GM23338 (cell line): Measurements from ENCODE around the gene TPST1. TPM values are rescaled to one million over a fixed set of nuclear protein-coding genes. Genes with fewer than 3 reads are reported as not detected.

ENCODE experiments used
- ATAC-seq: fragments of 200-7000 bp; cut with Tn5 transposase; 3 replicates; pipeline ENCODE4 v1.9.1; 2020
- DNase-seq: peaks from one replicate; pipeline ENCODE4 v3.0.0-alpha.2; 2015; ENCODE audit warnings: low spot score
- H2AFZ ChIP-seq: fragments of 200-600 bp; sonication (generic); 2 replicates; pipeline ENCODE4 v1.8.0; 2016; ENCODE audit warnings: antibody characterized with exemption, mild to moderate bottlenecking, moderate library complexity
- H3F3A ChIP-seq: fragments of 200-600 bp; sonication (generic); replicated peaks from 2 replicates; pipeline ENCODE4 v1.8.0; 2017; ENCODE audit warnings: antibody characterized with exemption, mixed run types, low read depth
- H3K27ac ChIP-seq: fragments of 200-600 bp; sonication (generic); 2 replicates; pipeline ENCODE4 v1.6.1; 2016; ENCODE audit warnings: low read depth
- H3K27me3 ChIP-seq: fragments of 200-600 bp; sonication (generic); 2 replicates; pipeline ENCODE4 v1.8.0; 2016; ENCODE audit warnings: mild to moderate bottlenecking, mixed run types, moderate library complexity; ENCODE audit not compliant: insufficient read depth
- H3K36me3 ChIP-seq: fragments of 200-600 bp; sonication (generic); 2 replicates; pipeline ENCODE4 v1.8.0; 2016; ENCODE audit warnings: mild to moderate bottlenecking; ENCODE audit not compliant: insufficient read depth
- H3K4me1 ChIP-seq: fragments of 200-600 bp; sonication (generic); 2 replicates; pipeline ENCODE4 v1.8.0; 2016; ENCODE audit warnings: mild to moderate bottlenecking, moderate library complexity; ENCODE audit not compliant: insufficient read depth
- H3K4me2 ChIP-seq: fragments of 200-600 bp; sonication (generic); 2 replicates; pipeline ENCODE4 v1.7.1; 2017; ENCODE audit warnings: mixed run types
- H3K4me3 ChIP-seq: fragments of 200-600 bp; sonication (generic); 2 replicates; pipeline ENCODE4 v1.6.1; 2016; ENCODE audit warnings: mixed run types
- H3K79me2 ChIP-seq: fragments of 200-600 bp; sonication (generic); replicated peaks from 2 replicates; pipeline ENCODE4 v1.8.0; 2017; ENCODE audit warnings: mild to moderate bottlenecking; ENCODE audit not compliant: insufficient read depth
- H3K9me2 ChIP-seq: fragments of 200-600 bp; sonication (generic); 2 replicates; pipeline ENCODE4 v1.8.0; 2017; ENCODE audit not compliant: insufficient read depth
- H4K20me1 ChIP-seq: fragments of 200-600 bp; sonication (generic); replicated peaks from 2 replicates; pipeline ENCODE4 v1.8.0; 2017; ENCODE audit warnings: mild to moderate bottlenecking; ENCODE audit not compliant: insufficient read depth
- H3K27ac Mint-ChIP-seq: 2 replicates; pipeline ENCODE4 v1.8.0; 2020; ENCODE audit warnings: inconsistent platforms, mild to moderate bottlenecking, moderate library complexity, mixed read lengths
- H3K27me3 Mint-ChIP-seq: 3 replicates; pipeline ENCODE4 v1.8.0; 2022; ENCODE audit warnings: low read depth, mild to moderate bottlenecking, moderate library complexity, mixed read lengths, inconsistent platforms; ENCODE audit not compliant: insufficient read depth, poor library complexity
- H3K36me3 Mint-ChIP-seq: 3 replicates; pipeline ENCODE4 v1.8.0; 2021; ENCODE audit warnings: low read depth, mild to moderate bottlenecking, inconsistent platforms, moderate library complexity, mixed read lengths
- H3K4me1 Mint-ChIP-seq: 3 replicates; pipeline ENCODE4 v1.8.0; 2020; ENCODE audit warnings: mild to moderate bottlenecking, inconsistent platforms, mixed read lengths
- H3K4me3 Mint-ChIP-seq: 3 replicates; pipeline ENCODE4 v1.8.0; 2021; ENCODE audit warnings: moderate library complexity, mild to moderate bottlenecking, inconsistent platforms, mixed read lengths
- H3K9me3 Mint-ChIP-seq: 3 replicates; pipeline ENCODE4 v1.8.0; 2020; ENCODE audit warnings: moderate library complexity, mild to moderate bottlenecking, inconsistent platforms, mixed read lengths
- CTCF ChIP-seq, 2 experiments: fragments of 200-600 bp in 1 of 2; sonication (generic) in 1 of 2; conservative IDR thresholded peaks; 2 replicates each; pipeline versions ENCODE4 v1.5.1 to v1.6.1; 2016 to 2017; ENCODE audit warnings: antibody characterized with exemption in 2 of 2, low read depth in 2 of 2, mild to moderate bottlenecking in 2 of 2, moderate library complexity in 1 of 2
- ETS1 ChIP-seq: IDR thresholded peaks from 2 replicates; pipeline ENCODE4 v1.6.1; 2016; ENCODE audit warnings: antibody characterized with exemption
- EZH2 ChIP-seq: fragments of 200-600 bp; sonication (generic); IDR thresholded peaks from one replicate; pipeline ENCODE4 v1.8.0; 2017; ENCODE audit warnings: antibody characterized with exemption, mild to moderate bottlenecking, low read depth; ENCODE audit not compliant: unreplicated experiment
- EZH2phosphoT487 ChIP-seq: fragments of 200-600 bp; sonication (generic); IDR thresholded peaks from one replicate; pipeline ENCODE4 v1.8.1; 2018; ENCODE audit warnings: antibody characterized with exemption; ENCODE audit not compliant: unreplicated experiment
- JUNB ChIP-seq: IDR thresholded peaks from one replicate; pipeline ENCODE4 v1.6.1; 2016; ENCODE audit warnings: antibody characterized with exemption; ENCODE audit not compliant: unreplicated experiment
- NANOG ChIP-seq: IDR thresholded peaks from 2 replicates; pipeline ENCODE4 v1.6.1; 2016; ENCODE audit warnings: antibody characterized with exemption, borderline replicate concordance
- POLR2AphosphoS5 ChIP-seq: IDR thresholded peaks from 2 replicates; pipeline ENCODE4 v1.6.1; 2016; ENCODE audit warnings: antibody characterized with exemption, low read depth
- REST ChIP-seq: IDR thresholded peaks from one replicate; pipeline ENCODE4 v1.6.1; 2018; ENCODE audit warnings: antibody characterized with exemption; ENCODE audit not compliant: unreplicated experiment
- STAT1 ChIP-seq: IDR thresholded peaks from one replicate; pipeline ENCODE4 v1.6.1; 2016; ENCODE audit warnings: antibody characterized with exemption; ENCODE audit not compliant: unreplicated experiment
- ZNF114 ChIP-seq: fragments of 250-450 bp; sonication (Bioruptor Pico); IDR thresholded peaks from 2 replicates; pipeline ENCODE4 v1.5.0; 2020; ENCODE audit warnings: mild to moderate bottlenecking, moderate library complexity
- ZNF331 ChIP-seq: fragments of 250-450 bp; sonication (Bioruptor Pico); IDR thresholded peaks from 2 replicates; pipeline ENCODE4 v1.5.0; 2020; ENCODE audit warnings: low read depth, mild to moderate bottlenecking, moderate library complexity
- ZNF462 ChIP-seq: fragments of 250-450 bp; sonication (Bioruptor Pico); IDR thresholded peaks from 2 replicates; pipeline ENCODE4 v1.5.0; 2020; ENCODE audit warnings: mild to moderate bottlenecking, moderate library complexity
- polyA plus RNA-seq: library from polyadenylated mRNA; unstranded; fragments of >200 nt; fragmentation: Nextera tagmentation; extraction: Ambion mirVana; gene quantifications from 2 replicates; pipeline ENCODE4 v1.2.1, GENCODE V29; 2016
- total RNA-seq: library from RNA; depleted of rRNA; stranded (reverse); fragments of >200 nt; shearing (Covaris generic); gene quantifications from 2 replicates; pipeline ENCODE4 v1.2.3, GENCODE V29; 2014

The TPST1 gene
- total and polyA plus RNA-seq, 2 experiments from 2014 or later: 10.7 to 19.2 TPM

GRCh38 chr7:66176914-66177313 is 28.2 kb upstream of the TPST1 start:
- no peak for DNase-seq
- no peak for ATAC-seq
- H3K27ac Mint-ChIP-seq: no peak overlapping the region
- Histone ChIP-seq H3K27me3 (no peaks in the 10 kb centered on the region), H3K4me1 (no peaks in the 10 kb centered on the region), H3K27ac (no peak overlapping the region), H3K4me2 (no peak overlapping the region), H3K9me2 (no peaks in the 10 kb centered on the region), H2AFZ (no peak overlapping the region), H4K20me1 (no peaks in the 10 kb centered on the region), H3K79me2 (no peaks in the 10 kb centered on the region), H3K4me3 (no peak overlapping the region), H3F3A (no peaks in the 10 kb centered on the region), H3K36me3 (no peaks in the 10 kb centered on the region)
- H3K9me3 Mint-ChIP-seq: peaks cover 5% of the 10 kb centered on the region; the same call in 2 of the 3 replicates
- TF ChIP-seq POLR2AphosphoS5 (no peak), ETS1 (no peak), ZNF331 (CRISPR knock-in tag) (no peak), CTCF (conservative IDR thresholded peaks at IDR 0.05; ENCODE audit: low read depth in 2 of 2) (no peak), EZH2 (no peak), EZH2phosphoT487 (no peak), ZNF462 (CRISPR knock-in tag) (no peak), ZNF114 (no peak), REST (no peak), NANOG (no peak), JUNB (no peak), STAT1 (no peak)
- no peak overlapping the region for H3K4me3 Mint-ChIP-seq
- H3K27me3 Mint-ChIP-seq: peaks cover 4% of the 10 kb centered on the region
- H3K4me1 Mint-ChIP-seq: 0 out of 3 replicates have a peak, but pooled peaks cover 4% of the 10 kb centered on the region
- H3K36me3 Mint-ChIP-seq: peaks cover 3% of the 10 kb centered on the region; the same call in 1 of the 3 replicates
